ENCODE measurements around the gene SOCS6. TPM values are rescaled to one million over a fixed set of nuclear protein-coding genes. Genes with fewer than 3 reads are reported as not detected.

Gene SOCS6
- total RNA-seq, 4 donors from 2014 or later, result 11.5 to 47.8 (median 46.1) TPM

DNA sequence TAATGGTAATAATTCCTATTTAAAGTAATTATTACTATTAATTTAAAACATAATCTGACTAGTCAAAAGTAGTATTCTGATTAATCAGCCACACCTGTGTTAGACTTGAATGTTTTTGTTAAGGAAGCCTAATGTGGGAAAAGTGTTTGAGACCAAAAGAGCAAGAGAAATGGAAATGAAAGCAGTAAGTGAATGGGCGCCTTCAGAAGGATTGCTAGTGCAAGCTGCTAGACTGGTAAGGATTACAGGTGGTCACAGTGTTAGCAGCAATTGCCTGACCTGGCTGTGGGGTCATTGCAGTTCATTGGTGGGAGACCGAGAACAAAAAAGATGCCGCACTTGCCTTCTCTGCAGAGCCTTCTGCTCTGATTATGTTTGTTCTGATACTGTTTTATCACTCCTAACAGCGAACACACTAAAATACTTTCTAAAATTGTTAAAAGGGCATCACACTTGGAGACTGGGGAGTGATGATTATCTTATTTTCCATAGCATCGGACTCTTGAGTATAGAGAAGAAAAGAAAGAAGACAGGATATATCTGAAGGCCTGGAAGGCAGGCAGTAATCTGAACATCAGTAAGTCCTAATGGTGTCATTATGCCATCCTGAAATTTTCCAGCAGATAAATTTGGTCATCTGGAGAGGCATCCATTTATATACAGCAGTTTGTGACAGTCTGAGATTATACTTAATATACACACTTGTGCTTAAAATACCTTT, 5.8 kb downstream of the SOCS6 start:
- Histone ChIP-seq H3K27me3 (no peaks in the 10 kb centered on the region), H3K4me1 (peaks cover 19 to 85% (median 47%) of the 10 kb centered on the region in 4 donors), H3K4me3 (no peak overlapping the region), H3K9me3 (no peaks in the 10 kb centered on the region), H3K27ac (no peak overlapping the region), H3K36me3 (no peaks in the 10 kb centered on the region)
- TF ChIP-seq EP300 (IDR thresholded peaks at IDR 0.05; ENCODE audit: low read depth), result no peak
- TF ChIP-seq POLR2AphosphoS5 (IDR thresholded peaks at IDR 0.05), result no peak
- no peak for TF ChIP-seq CTCF (IDR thresholded peaks at IDR 0.05)
- no peak for TF ChIP-seq POLR2A (IDR thresholded peaks at IDR 0.05)
- DNase-seq, result no peak
- 90 to 100% methylated on average over 1 to 5 of the region's 5 CpGs for WGBS, 2 donors (ENCODE audit: low coverage in 1 of 2)
- in situ Hi-C loops (cut with MboI; ENCODE audit: low pct_ligation_motif_present in 1 of 4, low pct_unique_long_range_greater_than_20kb in 1 of 4, low sequenced_read_pairs in 3 of 4) (loop anchor here in 1 of 4 donors (25.0 kb wide), 1 partner anchor 143 kb away; no protein-coding TSS in a partner anchor), intact Hi-C loops (cut with DNase I; ENCODE audit: low total_unique reads) (no loop called here)

DNA sequence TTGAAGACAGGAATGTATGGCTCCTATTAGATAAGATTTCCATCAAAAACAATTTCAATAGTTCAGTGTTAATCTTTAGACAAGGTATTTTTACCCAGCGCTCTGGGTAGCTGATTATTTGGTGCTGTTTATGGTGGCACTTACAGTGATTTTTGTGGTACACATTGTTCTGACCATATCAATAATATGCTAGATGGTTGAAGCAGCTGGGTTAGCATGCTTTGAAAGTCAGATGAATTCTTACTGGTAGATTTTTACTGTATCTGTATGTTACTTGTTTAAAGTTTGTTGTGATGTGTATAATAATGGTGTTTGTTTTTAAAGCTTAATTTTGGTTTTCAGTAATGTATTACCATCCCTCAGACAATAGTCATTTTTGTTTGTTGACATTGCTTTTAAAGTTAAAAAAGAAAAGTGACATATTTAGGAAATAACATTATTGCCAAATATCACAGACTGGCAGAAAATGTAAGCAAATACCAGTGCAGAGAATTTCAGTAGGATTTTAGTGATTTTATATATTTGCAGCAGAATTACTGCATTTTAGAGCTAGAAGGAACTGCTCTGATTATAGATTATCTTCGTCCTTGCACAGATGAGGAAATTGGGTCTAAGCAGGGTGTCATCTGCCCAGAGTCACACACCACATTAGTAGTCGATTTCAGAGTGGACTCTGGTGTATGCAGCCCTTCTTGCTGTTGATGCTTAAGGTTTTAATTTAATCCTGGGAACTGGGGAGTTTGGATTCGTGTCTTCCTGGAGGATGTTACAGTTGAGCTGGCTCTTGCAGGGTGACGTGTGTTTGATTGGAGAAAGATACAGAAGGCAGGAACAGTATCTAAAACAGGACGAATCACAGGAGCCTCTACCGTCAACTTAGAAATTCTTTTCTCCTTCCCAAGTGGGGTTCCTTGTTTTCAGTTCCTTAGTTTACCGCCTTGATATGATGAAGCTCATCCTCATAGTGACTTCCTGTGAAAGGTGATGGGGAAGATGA, 6.6 kb downstream of the SOCS6 start:
- no peak for DNase-seq
- Histone ChIP-seq H3K4me3 (no peak overlapping the region), H3K4me1 (peaks cover 18 to 81% (median 40%) of the 10 kb centered on the region in 4 donors), H3K27ac (peak overlapping the region in 1 of 4 donors; percentile 6), H3K36me3 (no peaks in the 10 kb centered on the region), H3K27me3 (no peaks in the 10 kb centered on the region), H3K9me3 (no peaks in the 10 kb centered on the region)
- in situ Hi-C loops (cut with MboI; ENCODE audit: low pct_ligation_motif_present in 1 of 4, low pct_unique_long_range_greater_than_20kb in 1 of 4, low sequenced_read_pairs in 3 of 4), result loop anchor here in 1 of 4 donors (25.0 kb wide), 1 partner anchor 142 kb away; no protein-coding TSS in a partner anchor
- TF ChIP-seq POLR2A (IDR thresholded peaks at IDR 0.05) (no peak), CTCF (IDR thresholded peaks at IDR 0.05) (no peak), EP300 (IDR thresholded peaks at IDR 0.05; ENCODE audit: low read depth) (no peak), POLR2AphosphoS5 (IDR thresholded peaks at IDR 0.05) (no peak)
- WGBS, 2 donors (ENCODE audit: low coverage in 1 of 2), result 52 to 55% methylated on average over 4 to 8 of the region's 8 CpGs
- intact Hi-C loops (cut with DNase I; ENCODE audit: low total_unique reads), result no loop called here

- intact Hi-C loops (cut with DNase I; ENCODE audit: low total_unique reads) (no loop called here), in situ Hi-C loops (cut with MboI; ENCODE audit: low pct_ligation_motif_present in 1 of 4, low pct_unique_long_range_greater_than_20kb in 1 of 4, low sequenced_read_pairs in 3 of 4) (loop anchor here in 1 of 4 donors (25.0 kb wide), 1 partner anchor 141 kb away; no protein-coding TSS in a partner anchor)
- Histone ChIP-seq H3K4me3 (no peak overlapping the region), H3K4me1 (peaks cover 14 to 80% (median 33%) of the 10 kb centered on the region in 4 donors), H3K27ac (no peak overlapping the region), H3K9me3 (no peaks in the 10 kb centered on the region), H3K27me3 (no peaks in the 10 kb centered on the region), H3K36me3 (no peaks in the 10 kb centered on the region)
- WGBS, 2 donors (ENCODE audit: low coverage in 1 of 2), result 74 to 84% methylated on average over 3 to 10 of the region's 10 CpGs
- no peak for DNase-seq
- TF ChIP-seq EP300 (IDR thresholded peaks at IDR 0.05; ENCODE audit: low read depth), result no peak
- TF ChIP-seq POLR2AphosphoS5 (IDR thresholded peaks at IDR 0.05), result no peak
Measured at GRCh38 chr18:70296289-70296688, 7.4 kb downstream of the SOCS6 start.

DNA sequence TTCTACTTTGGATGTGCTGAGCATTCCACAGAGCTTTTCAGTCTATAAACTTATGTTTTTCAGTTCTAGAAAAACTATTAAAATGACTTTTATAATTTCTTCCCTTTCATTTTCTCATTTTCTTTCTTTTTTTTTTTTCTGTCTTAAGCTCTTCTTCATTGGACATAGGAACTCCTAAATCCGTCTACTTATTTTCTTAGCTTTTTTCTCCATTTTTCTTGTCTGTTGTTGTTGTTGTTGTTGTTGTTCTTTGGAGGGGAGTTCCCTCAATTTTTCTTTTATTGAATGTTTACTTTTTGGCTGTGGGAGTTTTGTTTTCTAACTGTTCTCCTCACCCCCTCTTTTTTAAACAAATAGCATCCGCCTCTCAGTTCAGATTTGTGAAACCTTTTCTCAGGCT, 7.9 kb downstream of the SOCS6 start:
- DNase-seq, result no peak
- no peaks in the 10 kb centered on the region for H3K9me3 ChIP-seq
- in situ Hi-C loops (cut with MboI; ENCODE audit: low pct_ligation_motif_present in 1 of 4, low pct_unique_long_range_greater_than_20kb in 1 of 4, low sequenced_read_pairs in 3 of 4) (loop anchor here in 1 of 4 donors (25.0 kb wide), 1 partner anchor 141 kb away; no protein-coding TSS in a partner anchor), intact Hi-C loops (cut with DNase I; ENCODE audit: low total_unique reads) (no loop called here)
- peaks cover 13 to 78% (median 30%) of the 10 kb centered on the region in 4 donors for H3K4me1 ChIP-seq
- WGBS, 2 donors (ENCODE audit: low coverage in 1 of 2), result 80 to 88% methylated on average over 2 of the region's 2 CpGs
- TF ChIP-seq POLR2A (IDR thresholded peaks at IDR 0.05), result no peak
- H3K4me3 ChIP-seq, result no peak overlapping the region
- no peak overlapping the region for H3K27ac ChIP-seq
- H3K36me3 ChIP-seq, result no peaks in the 10 kb centered on the region
- no peaks in the 10 kb centered on the region for H3K27me3 ChIP-seq

Measured in transverse colon (tissue), 4 donors.